WERI-Rb-1 (cell line): ENCODE measurements around the gene AICDA.
"Not testable (repeated sequence)": the region's sequence is repeated elsewhere in the genome, so short reads cannot be mapped to it uniquely, and the experiment has no call there.

Experiments
- DNase-seq: peaks from one replicate; pipeline ENCODE4 v3.0.0-alpha.2; 2020
- H3K27ac ChIP-seq: fragments of 250-450 bp; sonication (Bioruptor Pico); 2 replicates; pipeline ENCODE4 v1.5.1; 2020; ENCODE audit warnings: mild to moderate bottlenecking, moderate library complexity
- H3K27me3 ChIP-seq: fragments of 250-450 bp; sonication (Bioruptor Pico); 2 replicates; pipeline ENCODE4 v1.5.1; 2021; ENCODE audit warnings: mild to moderate bottlenecking, low read depth, moderate library complexity; ENCODE audit not compliant: insufficient read depth, severe bottlenecking
- H3K36me3 ChIP-seq: fragments of 250-450 bp; sonication (Bioruptor Pico); 2 replicates; pipeline ENCODE4 v1.5.1; 2020; ENCODE audit warnings: mild to moderate bottlenecking, moderate library complexity
- H3K4me3 ChIP-seq: 2 replicates; pipeline ENCODE4 v1.5.1; 2011; ENCODE audit warnings: low read depth, mild to moderate bottlenecking, control low read depth, low read length
- H3K9me3 ChIP-seq: fragments of 250-450 bp; sonication (Bioruptor Pico); 2 replicates; pipeline ENCODE4 v1.5.1; 2021; ENCODE audit warnings: mild to moderate bottlenecking, moderate library complexity; ENCODE audit not compliant: severe bottlenecking
- CTCF ChIP-seq: IDR thresholded peaks from 2 replicates; pipeline ENCODE4 v1.5.1; 2011; ENCODE audit warnings: low read depth, mild to moderate bottlenecking, control low read depth, inconsistent platforms, low read length

Gene AICDA

GRCh38 chr12:8637244-8637643 lies 24.6 kb upstream of the AICDA start:
- no peak overlapping the region for H3K27ac ChIP-seq

GRCh38 chr12:8636581-8636980 lies 23.9 kb upstream of the AICDA start:
- Histone ChIP-seq H3K27me3 (no peaks in the 10 kb centered on the region), H3K4me3 (no peak overlapping the region), H3K27ac (no peak overlapping the region), H3K9me3 (no peaks in the 10 kb centered on the region), H3K36me3 (no peaks in the 10 kb centered on the region)
- TF ChIP-seq CTCF, result no peak
- DNase-seq, result no peak

More at GRCh38 chr12:8637244-8637643, 24.6 kb upstream of the AICDA start:
- TF ChIP-seq CTCF, result no peak
- Histone ChIP-seq H3K27me3 (no peaks in the 10 kb centered on the region), H3K4me3 (no peak overlapping the region), H3K9me3 (no peaks in the 10 kb centered on the region), H3K36me3 (no peaks in the 10 kb centered on the region)
- DNase-seq, result no peak

- peak; percentile 80 for DNase-seq
- H3K9me3 ChIP-seq, H3K4me3 ChIP-seq, H3K27me3 ChIP-seq, H3K27ac ChIP-seq, H3K36me3 ChIP-seq: not testable (repeated sequence)
Observed at GRCh38 chr12:8636007-8636346, 23.3 kb upstream of the AICDA start.

GRCh38 chr12:8635342-8636006 lies 22.8 kb upstream of the AICDA start:
- not testable (repeated sequence) for H3K27me3 ChIP-seq

GRCh38 chr12:8630131-8630530 lies 17.5 kb upstream of the AICDA start:
- Histone ChIP-seq H3K27ac (no peak overlapping the region), H3K27me3 (no peaks in the 10 kb centered on the region), H3K4me3 (no peak overlapping the region), H3K36me3 (no peaks in the 10 kb centered on the region), H3K9me3 (no peaks in the 10 kb centered on the region)
- TF ChIP-seq CTCF, result no peak
- DNase-seq, result no peak

More at GRCh38 chr12:8635342-8636006, 22.8 kb upstream of the AICDA start:
- H3K27ac ChIP-seq, result peak overlapping the region; percentile 5
- not testable (repeated sequence) for H3K9me3 ChIP-seq, H3K36me3 ChIP-seq, H3K4me3 ChIP-seq
- peak; percentile 59 for DNase-seq

GRCh38 chr12:8629486-8630033 lies 16.9 kb upstream of the AICDA start:
- no peaks in the 10 kb centered on the region for H3K9me3 ChIP-seq
- H3K27ac ChIP-seq, result no peak overlapping the region
- H3K27me3 ChIP-seq, result no peaks in the 10 kb centered on the region
- no peak for TF ChIP-seq CTCF
- no peak overlapping the region for H3K4me3 ChIP-seq
- no peak for DNase-seq
- no peaks in the 10 kb centered on the region for H3K36me3 ChIP-seq

- H3K27me3 ChIP-seq, result no peaks in the 10 kb centered on the region
- H3K36me3 ChIP-seq, result no peaks in the 10 kb centered on the region
- no peak for TF ChIP-seq CTCF
- H3K27ac ChIP-seq, result no peak overlapping the region
- no peak overlapping the region for H3K4me3 ChIP-seq
- no peak for DNase-seq
- no peaks in the 10 kb centered on the region for H3K9me3 ChIP-seq
Observed at GRCh38 chr12:8628731-8629130, 16.1 kb upstream of the AICDA start.

- H3K27me3 ChIP-seq, H3K27ac ChIP-seq, DNase-seq, H3K36me3 ChIP-seq, H3K4me3 ChIP-seq, H3K9me3 ChIP-seq: not testable (repeated sequence)
Observed at GRCh38 chr12:8624750-8625149, 12.1 kb upstream of the AICDA start.
